HG03432 (cell line): ENCODE measurements around the gene MEAK7.

Experiments
- ATAC-seq: cut with Tn5 transposase; IDR thresholded peaks from one replicate; pipeline ENCODE4 v1.9.1; 2021; ENCODE audit warnings: mild to moderate bottlenecking, moderate library complexity; ENCODE audit not compliant: unreplicated experiment

MEAK7 gene

DNA sequence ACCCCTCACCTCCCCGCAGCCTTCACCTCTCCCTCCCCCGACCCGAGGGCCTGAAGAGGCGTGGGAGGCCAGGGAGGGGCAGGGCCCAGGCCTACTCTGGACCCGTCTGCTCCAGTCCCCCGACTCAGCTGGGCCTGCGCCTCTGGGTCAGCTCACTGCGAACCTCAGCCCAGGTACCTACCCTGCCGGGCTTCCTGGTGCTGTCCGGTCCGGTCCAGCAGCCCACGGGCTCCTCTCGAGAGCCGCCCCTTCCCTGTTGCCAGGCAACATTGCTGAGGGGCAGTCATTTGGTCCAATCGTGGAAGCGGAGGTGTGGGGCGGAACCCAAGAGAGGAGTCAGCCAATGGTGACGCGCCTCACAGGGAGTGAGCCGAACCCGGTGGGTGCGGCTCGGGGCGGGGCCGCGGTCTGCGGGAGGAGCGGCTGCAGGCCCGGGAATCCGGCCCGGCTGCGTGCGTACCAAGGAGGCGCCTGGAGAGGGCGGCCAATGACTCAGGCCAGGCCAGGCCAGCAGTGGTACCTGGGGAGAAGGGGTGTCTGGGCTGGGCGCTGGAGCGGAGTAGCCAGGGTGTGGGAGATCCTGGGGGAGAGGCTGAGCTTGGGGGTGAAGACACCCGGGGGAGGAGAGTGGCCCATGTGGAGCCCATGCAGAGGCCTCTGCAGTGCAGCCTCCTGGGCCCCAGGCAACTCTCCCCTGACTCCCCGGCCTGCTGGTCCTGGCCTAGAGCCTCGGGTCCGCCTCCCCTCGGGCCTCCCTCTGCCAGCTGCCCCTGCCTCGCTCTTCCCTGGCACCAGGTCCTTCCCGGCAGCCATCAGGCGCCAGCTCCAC is at the start of gene MEAK7:
MEAK7 (minus strand) TSS at position 240 of the 829 bp plus-strand sequence. CDS start 6,573 bp downstream, outside the sequence.
- ATAC-seq = peak; percentile 95

DNA sequence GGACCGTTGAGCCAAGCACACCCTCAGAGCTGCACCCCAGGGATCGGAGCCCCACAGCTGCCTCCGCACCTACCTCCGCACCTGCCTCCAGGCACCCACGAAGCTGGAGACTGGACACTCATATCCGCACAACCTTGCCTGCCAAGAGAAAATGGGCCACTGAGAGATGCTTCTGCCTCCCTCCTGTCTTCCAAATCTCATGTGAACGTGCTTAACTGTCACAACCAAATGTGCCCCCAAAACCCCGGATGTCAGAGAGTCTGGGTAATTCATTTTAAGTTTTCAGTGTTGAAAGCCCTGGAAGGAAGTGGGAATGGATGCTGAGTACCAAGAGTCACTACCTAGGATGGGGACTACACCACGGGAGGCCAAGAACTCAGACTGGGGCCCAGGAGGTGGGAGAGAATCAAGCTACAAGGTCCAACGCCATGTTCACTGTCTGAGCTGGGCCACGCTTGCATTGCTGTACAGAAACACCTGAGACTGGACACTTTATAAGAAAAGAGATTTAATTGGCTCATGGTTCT is 49.5 kb upstream of the MEAK7 start:
- no peak for ATAC-seq

DNA sequence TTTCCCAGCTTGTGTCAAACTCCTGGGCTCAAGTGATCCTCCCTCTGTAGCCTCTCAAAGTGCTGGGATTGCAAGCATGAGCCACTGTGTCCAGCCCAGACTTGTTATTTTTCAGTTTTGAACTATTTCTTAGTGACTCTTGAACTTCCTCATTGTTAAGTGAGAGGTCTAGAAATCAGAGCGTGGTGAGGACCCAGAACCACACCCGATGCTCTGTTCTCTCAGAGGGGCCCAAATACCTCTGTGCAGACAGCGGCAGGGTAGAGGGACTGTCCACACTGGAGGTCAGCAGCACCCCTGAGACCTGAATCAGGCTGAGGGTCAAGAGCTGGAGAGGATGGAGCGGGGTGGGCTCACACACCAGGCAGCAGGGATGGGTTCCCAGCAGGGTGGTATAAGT is 47.7 kb upstream of the MEAK7 start:
- no peak for ATAC-seq

DNA sequence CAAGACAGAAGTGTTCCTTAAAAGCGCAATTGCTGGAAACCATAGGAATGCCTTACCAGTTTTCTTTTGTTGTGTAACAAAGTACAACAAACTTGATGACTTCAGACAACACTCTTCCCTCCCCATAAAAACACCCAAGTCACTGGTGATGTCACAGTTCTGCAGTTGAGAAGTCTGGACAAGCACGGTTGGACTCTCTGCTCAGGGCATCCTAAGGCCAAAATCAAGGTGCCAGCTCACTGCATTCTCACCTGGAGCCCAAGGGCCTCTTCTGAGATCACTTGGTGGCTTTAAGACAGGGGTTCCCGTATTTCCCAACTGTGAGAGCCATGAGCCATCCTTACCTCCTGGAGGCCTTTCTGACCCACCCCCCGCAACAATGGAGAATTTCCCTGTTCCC is 45.6 kb upstream of the MEAK7 start:
- no peak for ATAC-seq

- ATAC-seq = no peak
Observed at GRCh38 chr16:84548971-84549844, 44.7 kb upstream of the MEAK7 start.

DNA sequence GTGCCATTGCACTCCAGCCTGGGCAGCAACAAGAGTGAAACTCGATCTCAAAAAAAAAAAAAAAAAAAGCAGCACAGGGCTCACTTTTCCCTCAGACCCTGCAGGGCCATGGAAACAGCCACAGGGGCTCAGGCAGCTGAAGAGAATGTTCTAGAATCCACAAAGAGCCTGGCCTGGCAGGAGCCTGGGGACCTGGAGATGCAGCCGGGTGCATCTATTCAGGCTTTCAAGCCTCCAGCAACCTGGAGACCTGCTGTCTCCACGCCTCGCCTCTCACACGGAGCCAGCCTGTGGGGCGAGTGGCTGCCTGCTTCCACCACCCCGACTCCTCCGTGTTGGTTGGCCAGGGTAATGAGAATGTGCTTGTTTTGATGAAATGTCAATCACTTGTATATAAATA is 44.0 kb upstream of the MEAK7 start:
- ATAC-seq = no peak

- no peak for ATAC-seq
Observed at GRCh38 chr16:84547546-84548061, 43.1 kb upstream of the MEAK7 start.

GRCh38 chr16:84546669-84547545 is 42.4 kb upstream of the MEAK7 start:
- ATAC-seq = no peak

DNA sequence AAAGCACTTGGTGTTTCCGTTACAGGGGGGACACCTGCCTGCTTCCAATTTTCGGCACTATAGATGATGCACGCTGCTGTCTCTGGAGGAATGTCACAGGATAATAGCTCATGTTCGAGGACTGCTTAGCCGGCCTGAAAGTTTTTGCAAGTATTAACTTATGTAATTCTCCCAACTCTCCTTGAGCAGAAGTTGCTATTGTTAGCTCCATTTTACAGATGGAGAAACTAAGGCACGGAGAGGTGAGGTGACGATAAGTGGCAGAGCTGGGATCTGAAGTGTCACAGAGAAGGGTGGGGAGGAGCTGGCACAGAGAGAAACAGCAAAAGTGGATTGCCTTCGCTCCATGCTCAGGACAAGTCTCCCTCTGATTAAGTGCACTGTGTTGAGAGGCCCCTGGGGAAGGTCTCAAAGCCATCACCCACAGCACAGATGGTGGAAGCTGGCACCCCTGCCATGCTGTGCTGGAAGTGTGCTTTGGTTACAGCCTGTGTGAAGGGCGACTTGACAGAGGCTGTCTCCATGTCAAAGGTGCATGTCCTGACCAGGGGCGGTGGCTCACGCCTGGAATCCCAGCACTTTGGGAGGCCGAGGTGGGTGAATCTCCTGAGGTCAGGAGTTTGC is 40.8 kb upstream of the MEAK7 start:
- ATAC-seq = no peak

DNA sequence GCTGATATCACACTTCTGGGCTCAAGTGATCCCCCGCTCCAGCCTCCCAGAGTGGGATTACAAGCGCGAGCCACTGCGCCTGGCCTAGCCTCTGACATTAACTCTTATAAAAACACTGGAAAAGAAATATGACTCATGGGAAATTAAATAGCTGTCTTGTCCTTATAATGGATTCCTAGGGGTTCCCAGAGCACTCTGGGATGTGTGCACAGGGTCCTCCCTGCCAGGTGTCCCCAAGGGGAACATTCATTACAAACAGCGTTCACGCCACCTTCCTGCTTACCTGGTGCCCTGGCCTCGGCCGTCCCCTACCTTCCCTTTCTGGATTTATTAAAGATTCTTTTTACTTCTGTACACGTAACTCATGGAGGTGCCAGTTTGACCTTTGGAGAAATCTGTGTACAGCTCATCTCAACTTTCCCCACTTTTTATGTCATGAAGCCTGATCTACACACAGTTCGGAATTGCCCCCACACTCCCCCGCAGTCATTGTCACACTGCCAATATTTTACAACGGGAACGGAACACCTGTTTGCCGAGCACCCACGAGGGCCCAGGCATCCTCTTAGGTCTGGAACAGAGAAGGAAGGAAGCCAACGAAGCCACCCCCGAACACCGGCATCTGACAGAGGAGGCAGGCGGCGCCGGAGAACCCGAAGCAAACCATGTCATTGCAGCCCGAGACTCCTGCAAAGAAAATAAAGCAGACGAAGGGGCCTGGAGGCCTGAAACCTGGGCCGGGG is 39.7 kb upstream of the MEAK7 start:
- ATAC-seq = no peak

DNA sequence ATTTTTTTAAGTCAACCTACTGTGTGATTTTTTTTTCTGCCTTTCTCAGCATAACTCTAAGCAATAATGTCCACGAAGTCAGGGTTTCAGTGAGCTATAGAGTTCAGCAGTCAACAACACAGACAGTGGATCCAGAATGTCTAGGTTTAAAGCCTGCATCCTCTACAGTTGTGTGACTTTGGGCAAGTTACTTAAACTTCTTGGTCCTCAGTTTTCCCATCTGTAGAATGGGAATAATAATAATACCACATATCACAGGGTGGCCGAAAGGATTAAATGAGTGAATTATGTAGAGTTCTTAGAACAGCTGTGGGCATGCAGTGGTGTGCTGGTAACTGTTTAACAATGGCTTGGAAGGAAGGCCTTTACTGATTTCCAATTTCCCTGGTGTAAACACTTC is 38.8 kb upstream of the MEAK7 start:
- no peak for ATAC-seq

- ATAC-seq = no peak
Observed at GRCh38 chr16:84541999-84542817, 37.7 kb upstream of the MEAK7 start.

- no peak for ATAC-seq
Observed at GRCh38 chr16:84540194-84540593, 35.7 kb upstream of the MEAK7 start.

- ATAC-seq = no peak
Observed at GRCh38 chr16:84538222-84538840, 33.9 kb upstream of the MEAK7 start.

DNA sequence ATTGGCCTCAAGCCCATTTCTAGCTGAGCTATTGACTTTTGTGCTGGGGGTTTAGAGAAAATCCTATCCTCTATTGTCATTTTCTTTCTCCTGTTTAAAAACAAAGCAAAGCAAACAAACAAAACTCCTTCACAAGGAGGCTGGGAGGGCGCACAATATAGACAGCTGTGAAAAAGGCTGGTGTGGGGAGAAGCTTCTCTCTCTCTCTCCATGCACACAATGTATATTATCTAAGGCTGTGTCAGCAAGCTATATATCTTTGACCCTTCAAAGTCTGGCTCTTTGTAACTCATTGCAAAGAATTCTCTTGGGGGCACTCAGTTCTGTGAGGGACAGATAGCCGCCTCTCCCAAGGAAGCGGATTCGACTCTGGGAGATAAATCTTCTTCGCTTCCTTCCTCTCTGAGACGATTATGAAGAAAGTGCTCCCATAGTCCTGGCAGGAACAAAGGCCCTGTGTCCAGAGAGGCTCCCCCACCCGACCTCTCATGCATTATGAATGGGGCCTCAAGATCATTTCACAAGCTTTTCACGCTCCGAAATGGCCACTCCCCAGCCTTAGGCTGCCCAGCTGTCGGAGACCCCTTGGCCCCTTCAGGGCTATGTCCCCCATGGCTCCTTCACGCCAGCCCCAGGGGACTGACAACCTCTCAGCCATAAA is 33.2 kb upstream of the MEAK7 start:
- no peak for ATAC-seq

DNA sequence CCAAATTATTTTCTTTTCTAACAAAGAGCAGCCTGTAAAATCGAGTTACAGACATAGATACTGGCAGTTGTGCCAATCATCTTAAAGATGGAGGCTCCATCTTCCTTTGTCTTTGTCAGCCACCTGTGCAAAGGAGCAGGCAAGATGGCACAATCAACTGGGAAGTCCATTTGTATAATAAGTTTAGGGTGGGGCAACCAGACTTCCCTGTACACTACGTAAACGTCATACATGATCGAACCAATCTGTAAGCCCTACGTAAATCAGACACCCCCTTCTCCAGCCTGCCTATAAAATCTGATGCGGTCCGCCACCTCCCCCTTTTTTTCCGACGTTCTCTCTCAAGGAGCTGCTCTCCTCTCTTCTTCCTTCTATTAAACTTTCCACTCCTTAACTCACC is 31.4 kb upstream of the MEAK7 start:
- no peak for ATAC-seq

DNA sequence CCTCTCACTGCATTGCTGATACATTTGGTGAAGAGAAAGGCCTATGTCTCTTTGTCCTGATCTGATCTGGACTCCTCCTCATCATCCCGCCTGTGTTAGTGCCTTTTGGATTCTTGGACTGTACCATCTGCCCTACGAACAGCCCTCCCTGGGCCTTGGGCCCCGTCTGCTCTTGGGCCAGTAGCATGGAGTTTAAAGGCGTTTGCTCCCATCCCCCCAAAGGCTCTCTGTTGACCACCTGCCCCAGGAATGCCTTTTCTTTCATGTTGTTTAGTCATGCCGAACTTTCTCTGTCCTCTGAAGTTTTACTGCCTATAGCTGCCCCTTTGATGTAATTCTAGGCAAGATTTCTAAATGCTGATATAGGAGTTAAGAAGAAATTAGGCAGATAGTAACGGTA is 30.9 kb upstream of the MEAK7 start:
- ATAC-seq = no peak

DNA sequence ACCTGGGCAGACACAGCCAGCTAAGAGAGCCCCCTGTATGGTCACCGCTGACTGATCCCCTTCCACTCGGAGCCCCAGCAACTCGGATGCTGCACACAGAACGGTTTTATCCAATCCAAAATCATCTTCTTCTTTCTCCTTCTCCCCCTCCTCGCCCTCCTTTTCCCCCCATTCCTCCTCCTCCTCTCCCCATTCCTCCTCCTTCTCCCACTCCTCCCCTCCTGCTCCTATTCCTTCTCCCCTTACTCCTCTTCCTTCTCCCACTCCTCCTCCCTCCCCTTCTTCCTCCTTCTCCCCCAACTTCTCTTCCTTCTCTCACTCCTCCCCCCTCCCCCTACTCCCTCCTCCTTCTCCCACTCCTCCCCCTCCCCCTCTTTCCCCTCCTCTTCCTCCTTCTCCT is 30.4 kb upstream of the MEAK7 start:
- ATAC-seq = no peak
